SKM-1 (cell line): Measurements from ENCODE around the gene TEX14.
A peak's percentile ranks its signal among the peaks of the same experiment; 100 is the strongest.
"Not testable (repeated sequence)": the region's sequence is repeated elsewhere in the genome, so short reads cannot be mapped to it uniquely, and the experiment has no call there.

ENCODE experiments used
- DNase-seq: peaks from one replicate; lab custom pipeline; 2025; ENCODE audit not compliant: unreplicated experiment; lab: John Stamatoyannopoulos, UW

The TEX14 gene

DNA sequence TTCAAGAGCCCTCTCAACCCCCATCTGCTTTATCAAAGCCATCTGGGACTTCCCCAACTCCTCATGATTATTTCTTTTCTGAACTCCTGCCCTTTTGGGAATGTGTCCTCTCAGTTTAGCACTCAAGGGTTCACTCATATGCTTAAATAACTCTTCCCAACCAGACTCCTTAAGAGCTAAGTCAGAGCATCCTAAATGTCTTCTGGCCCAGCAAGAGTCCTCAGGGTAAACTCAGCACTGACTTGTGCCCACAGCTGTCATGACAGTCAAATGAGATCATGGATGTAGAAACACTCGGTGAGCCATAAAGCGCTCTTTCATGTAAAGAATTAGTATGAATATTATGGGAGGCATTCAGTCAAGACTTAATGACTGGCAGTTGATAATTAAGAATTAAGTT, 85.9 kb downstream of the TEX14 start:
- DNase-seq = no peak

DNA sequence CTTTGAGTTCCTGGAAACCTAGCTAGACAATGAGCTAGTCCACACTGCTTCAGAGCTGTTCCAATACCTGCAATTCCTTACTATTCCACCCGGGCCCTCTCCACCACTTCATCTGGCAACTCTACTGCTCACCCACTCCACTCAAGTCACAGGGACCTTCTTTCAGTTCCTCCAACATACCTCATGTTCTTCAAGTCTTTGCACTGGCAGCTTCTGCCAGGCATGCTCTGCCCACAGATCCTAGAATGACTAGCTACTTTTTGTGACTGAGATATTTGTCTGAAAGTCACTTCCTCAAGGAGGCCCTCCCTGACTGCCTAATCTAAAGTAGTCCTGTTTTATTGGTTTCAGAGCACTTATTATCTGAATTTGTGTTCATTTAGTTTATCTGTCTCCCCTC, 86.4 kb downstream of the TEX14 start:
- DNase-seq = no peak

DNA sequence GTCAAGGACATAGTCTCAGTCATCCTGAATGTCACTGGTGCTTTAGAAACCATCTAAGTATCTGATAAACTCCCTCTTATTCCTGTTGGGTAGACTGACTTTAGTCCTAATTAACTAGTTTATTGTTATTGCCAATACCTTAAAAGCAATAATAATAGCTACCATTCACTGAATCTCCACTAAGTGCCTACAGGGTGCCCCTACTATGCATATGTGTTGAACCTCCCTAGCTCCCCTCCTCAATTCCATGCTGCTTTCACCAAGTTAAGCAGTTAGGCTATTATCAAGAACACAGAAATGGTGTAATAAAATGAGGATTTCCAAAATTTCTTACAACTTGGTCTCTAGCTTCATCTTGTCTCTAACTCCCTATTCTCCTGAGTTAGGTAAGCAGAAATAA, 89.9 kb downstream of the TEX14 start:
- DNase-seq = no peak

DNA sequence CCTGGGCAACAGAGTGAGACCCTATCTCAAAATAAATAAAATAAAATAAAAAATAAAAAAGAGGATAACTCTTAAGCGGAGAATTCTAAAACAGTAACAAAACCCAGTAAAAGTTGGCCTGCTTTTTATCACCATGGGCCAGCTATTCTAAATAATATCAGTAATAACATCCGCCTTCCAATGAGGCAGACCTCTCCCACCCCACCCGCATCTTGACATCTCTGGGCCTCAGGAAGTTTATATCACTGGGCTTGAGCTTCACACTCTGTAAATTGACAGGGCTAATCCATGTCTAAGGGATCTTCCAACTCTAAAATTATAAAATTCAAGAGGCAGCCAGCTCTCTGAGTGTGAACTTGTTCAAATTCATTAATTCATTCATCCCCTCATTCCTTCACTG, 94.5 kb downstream of the TEX14 start:
- no peak for DNase-seq

DNA sequence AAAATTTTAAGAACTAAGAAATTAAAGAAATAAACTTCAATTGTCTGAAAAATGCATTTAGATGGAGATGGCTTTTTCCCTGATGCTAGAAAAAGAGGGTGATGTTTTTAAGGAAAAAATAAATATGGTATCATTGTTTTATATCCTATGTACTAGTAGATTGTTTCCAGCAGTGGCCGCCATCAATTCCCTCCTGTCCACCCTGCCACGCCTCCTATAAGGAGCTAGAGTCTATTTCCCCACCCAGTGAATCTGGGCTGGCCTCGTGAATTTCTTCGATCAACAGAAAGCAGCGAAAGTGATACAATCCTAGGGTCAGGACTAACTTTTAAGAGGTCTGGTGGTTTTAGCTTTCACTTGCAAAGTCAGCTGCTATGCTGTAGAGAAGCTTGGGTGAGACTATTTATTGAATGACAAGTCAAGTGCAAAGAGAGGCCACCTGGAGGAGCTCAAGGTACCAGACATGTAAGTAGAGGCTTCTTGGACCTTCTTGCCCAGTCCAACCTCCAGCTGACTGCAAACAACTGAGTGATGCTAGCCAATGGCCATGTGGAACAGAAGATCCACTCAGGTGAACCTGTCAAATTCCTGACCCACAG, 96.6 kb downstream of the TEX14 start:
- DNase-seq = no peak

DNA sequence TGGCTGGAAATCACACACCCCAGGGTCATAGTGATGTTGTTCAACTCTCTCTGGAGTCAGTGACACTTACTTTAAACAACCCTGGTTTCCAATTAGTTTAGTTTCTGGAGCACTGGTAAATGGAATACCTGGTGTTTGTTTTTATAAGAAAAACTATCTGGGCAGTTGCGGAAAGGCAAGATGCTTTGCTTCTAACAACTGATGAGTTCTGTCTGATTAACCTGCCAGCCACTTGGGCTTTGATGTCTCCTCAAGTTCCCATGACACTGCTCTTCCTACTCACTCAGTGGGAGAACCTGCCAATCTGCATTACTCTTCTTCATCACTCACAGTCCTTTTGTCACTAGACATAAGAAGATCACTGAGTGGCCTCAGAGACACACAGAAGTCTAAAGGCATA, 98.7 kb downstream of the TEX14 start:
- no peak for DNase-seq

DNA sequence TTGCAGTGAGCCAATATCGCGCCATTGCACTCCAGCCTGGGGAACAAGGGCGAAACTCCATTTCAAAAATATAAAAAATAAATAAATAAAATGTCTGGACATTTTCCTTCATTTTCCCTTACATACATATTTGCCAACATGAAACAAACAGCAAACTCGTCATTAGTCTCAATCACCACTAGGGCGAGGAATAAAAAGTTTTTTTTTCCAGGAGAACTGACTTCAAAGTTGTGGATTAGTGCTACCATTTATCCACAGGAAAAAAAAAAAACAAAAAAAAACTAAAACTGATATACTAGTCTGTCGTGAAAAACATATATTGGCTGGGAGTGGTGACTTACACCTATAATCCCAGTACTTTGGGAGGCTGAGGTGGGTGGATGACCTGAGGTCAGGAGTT, 100.4 kb downstream of the TEX14 start:
- no peak for DNase-seq

DNA sequence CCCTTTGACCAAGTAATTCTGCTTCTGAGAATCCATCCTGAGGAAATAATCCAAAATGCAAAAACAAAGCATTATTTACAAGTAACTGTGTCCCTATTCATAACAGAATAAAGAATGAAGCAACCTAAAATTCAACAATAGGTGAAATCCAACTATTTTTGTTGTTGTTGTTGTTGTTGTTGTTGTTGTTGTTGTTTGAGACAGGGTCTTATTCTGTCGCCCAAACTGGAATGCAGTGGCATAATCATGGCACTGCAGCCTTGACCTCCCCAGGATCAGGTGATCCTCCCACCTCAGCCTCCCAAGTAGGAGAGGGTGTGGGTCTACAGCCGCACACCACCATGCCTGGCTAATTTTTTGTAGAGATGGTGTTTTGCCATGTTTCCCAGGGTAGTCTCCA, 101.5 kb downstream of the TEX14 start:
- no peak for DNase-seq

DNA sequence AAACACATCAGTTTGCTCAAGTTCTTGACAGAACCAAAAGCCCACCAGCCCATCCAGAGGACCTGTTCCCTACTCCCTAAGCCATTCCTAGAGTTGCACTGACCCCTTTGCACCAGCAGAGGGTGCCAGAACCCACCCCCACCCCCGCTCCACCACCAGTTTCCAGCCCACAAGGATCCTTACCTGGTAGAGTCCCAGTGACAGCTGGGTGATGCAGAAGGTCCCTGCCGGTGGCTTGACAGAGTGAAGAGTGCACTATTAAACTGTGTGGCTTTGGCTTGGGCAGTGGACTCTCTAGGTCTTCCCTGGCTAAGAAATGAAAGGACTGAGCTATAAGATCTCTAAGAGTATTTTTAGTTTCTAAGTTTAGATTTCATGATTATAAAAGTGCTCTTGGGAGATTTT, 104.1 kb downstream of the TEX14 start:
- peak; percentile 48 for DNase-seq

DNA sequence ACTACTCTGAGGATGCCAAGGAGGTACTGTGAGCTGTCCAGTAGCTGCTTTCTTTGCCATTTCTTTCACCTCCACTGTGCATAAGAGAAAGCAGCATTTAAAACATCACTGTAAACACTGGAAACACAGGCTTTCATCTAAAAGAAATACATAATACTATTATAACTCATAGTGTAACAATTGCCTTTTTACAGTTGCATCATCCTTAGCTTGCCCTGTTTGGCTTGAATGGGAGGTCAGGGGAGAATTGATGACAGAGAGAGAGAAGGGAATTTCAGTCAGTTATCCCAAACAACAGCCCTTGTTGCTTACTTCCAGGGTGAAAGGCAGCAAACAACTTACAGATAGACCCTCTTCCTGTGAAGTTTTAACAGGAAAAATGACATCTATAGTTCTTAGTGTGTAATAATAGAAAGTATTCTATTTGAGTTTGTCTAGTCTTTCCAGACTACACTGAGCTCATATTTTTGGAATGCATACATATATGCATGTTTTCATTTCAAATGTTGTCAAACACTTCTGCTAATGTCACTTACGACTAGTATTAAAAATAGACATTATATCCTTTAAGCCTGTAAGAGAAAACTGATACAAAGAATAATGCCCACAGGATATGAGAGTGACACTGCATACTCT, 105.7 kb downstream of the TEX14 start:
- no peak for DNase-seq

DNA sequence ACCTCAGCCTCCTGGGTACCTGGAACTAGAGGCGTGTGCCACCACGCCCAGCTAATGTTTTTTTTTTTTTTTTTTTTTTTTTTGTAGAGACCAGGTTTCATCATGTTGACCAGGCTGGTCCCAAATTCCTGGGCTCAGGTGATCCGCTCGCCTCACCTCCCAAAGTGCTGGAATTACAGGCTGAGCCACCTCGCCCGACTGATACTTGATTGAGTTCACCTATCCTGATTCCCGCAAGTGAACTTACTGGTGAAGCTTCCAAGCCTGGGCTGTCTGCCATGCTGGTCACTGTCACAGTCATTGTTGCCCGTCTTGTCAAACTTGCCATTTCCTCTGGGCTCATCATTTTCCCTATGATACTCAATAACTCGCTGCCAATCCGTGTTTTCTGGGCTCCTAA, 106.3 kb downstream of the TEX14 start:
- DNase-seq = no peak

DNA sequence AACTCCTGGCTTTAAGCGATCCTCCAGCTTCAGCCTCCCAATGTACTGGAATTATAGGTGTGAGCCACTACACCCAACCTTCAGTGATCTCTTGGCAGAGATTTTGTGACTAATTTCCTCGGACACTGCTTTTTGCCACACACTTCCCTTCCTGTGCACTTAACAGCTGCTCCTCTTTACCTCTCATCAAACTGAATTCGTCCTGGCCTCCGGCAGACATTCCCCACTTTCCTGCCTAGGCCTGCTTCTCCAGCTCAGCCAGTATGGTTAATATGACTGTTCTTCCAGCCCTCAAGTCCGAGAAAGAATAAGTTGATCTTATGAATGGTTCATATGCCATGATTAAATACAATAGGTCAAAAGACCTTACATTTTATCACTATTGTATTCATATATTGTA, 108.4 kb downstream of the TEX14 start:
- no peak for DNase-seq

DNA sequence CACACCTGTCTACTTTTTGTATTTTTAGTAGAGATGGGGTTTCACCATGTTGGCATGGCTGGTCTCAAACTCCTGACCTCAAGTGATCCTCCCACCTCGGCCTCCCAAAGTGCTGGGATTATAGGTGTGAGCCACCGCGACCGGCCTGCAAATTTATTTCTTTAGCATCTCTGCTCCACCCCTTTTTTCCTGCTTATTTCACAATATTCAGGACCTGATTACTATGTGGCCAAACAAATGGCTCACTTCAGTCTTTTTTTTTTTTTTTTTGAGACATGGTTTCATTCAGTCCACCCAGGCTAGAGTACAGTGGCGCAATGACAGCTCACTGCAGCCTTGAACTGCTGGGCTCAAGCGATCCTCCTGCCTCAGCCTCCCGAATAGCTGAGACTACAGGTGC, 109.1 kb downstream of the TEX14 start:
- DNase-seq = not testable (repeated sequence)

DNA sequence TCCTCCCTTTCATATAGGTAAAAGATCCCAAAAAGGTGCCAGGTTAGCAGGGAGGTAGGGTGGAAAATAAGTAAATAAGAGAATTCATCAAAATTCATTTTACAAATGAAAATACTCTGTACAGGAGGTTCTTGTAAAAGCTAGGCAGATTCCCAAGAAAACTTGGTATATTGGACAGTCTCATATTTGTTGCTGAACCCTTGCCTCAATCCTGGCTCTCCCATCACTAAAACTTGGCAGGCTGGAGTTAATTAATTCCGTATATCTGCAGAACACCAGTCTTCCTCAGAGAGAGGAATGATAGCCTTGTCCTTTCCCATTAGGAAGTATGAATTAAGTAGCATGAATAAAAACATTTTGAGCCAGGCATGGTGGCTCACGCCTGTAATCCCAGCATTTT, 111.2 kb downstream of the TEX14 start:
- no peak for DNase-seq

DNA sequence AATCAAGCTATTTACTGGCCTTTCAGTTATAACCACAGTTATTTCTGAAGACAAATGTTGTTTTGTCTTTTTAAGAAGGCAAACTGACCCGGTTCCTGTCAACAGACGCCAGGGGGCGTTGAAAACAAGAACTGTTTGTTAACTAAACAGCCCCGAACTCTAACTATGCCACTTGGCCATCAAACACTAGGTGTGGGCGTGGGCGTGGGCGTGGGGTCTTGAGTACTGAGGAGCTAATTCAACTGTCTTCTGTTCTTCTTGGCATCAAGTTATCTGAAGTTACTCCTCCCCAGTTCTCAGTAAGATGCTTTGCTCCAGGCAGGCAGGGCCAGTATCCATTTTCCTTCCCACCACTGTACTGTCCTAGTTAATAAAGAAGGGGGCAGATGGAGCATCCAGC, 114.1 kb downstream of the TEX14 start:
- peak; percentile 32 for DNase-seq

DNA sequence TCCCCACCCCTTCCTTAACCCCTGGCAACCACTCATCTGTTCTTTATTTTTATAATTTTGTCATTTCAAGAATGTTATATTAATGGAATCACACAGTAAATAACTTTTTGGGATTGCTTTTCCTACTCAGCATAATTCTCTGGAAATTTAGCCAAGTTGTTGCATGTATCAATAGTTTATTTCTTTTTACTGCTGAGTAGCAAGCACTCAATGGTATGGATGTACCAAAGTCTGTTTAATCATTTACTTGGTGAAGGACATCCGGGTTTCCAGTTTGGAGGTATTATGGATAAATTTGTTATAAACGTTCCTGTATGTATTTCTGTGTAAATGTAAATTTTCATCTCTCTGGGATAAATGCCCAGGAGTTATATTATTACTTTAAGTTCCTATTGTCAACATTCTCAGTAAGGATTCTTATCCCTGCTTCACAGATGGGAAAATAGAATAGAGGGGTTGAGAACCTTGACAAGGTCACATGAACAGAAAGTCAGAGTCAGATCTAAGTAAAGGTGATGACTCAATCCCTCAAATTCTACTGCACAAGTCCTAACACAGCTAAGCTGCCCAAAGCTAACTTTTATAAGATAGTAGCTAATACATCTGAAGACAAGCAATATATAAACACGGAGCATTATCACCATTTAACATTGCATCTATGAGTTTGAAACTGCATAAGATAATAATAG, 115.0 kb downstream of the TEX14 start:
- no peak for DNase-seq

DNA sequence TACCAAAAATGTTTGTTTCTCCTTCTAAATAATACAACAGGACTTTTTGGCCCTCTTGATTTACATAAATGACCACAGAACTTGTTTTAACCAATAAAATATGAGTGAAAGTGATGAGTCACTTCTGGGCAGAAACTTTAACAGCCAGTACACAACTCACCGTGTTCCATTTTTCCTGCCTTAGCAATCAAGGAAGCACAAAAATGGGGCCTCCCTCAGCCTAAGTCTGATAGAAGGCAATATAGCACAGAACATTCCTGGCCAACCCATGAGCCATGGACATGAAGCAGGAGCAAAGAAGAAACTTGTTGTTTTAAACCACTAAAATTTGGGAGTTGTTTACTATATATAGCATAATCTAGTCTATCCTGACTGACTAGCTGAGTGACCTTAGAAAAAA, 116.3 kb downstream of the TEX14 start:
- no peak for DNase-seq

DNA sequence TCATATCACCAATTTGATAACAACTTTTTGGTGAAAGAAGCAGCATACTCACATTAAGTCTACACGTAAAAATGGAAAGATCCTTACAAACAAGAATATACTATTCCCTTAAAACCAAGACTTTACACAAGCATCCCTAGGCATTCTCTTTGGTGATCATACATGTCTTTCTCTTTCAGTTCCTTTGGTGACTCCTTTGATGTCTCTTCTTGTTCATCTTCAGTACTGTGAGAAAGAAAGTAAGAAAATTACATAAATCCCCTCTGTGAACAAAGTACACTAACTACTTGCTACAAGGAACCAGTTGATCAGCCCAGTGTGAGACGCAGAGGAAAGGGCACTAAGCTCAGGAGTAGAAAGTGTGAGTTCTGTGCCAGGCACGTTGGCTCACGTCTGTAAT, 117.8 kb downstream of the TEX14 start:
- DNase-seq = no peak

DNA sequence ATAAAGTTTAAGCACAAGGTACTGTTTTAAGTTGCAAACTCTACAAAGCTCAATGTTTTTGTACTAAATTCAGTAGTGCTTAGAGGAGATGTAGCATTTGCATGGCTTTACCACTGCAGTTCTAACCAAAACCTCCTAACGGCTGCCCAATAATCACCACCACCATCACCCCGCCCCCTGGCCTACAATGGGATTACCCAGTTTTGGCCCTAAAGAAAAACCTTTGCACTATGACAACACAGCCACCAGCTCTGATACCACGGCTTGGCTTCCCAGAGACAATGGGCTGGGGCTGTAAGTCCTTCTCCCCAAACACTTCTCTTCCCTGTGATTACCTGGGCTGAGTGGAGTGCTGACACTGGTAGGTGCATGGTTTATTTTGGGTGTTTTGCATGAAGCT, 119.0 kb downstream of the TEX14 start:
- DNase-seq = no peak

DNA sequence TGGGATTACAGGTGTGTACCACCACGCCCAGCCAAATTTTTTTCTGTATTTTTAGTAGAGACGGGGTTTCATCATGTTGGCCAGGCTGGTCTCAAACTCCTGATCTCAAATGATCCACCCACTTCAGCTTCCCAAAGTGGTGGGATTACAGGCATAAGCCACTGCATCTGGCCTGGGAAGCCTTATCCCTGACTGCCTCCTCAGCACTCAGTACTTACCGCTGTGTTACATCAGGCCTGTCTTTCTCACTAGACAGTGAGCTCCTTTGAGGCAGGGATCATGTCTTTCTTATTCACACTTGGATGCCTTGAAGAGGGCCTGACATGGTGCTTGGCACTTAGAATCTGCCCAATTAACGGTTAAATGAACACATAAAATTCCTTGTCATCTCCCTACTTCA, 121.1 kb downstream of the TEX14 start:
- no peak for DNase-seq

DNA sequence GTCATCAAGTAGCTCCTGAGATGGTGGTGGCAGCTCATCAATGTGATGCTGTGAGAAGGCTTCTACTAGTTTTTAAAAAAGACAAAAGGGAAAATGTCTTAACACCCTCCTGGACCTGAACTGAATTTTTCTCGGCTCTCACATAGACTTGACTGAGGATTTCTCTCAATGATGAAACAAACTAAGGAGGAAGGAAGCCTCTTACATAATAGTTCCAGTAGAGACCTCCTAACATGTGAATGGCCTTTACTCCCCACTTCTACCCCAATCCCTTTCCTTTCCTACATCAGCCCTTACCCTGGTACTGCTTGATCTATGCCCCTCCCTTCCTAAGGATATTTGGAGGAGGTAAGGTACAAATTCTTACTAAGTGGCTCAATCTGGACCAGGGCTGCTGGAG, 122.6 kb downstream of the TEX14 start:
- peak; percentile 65 for DNase-seq

DNA sequence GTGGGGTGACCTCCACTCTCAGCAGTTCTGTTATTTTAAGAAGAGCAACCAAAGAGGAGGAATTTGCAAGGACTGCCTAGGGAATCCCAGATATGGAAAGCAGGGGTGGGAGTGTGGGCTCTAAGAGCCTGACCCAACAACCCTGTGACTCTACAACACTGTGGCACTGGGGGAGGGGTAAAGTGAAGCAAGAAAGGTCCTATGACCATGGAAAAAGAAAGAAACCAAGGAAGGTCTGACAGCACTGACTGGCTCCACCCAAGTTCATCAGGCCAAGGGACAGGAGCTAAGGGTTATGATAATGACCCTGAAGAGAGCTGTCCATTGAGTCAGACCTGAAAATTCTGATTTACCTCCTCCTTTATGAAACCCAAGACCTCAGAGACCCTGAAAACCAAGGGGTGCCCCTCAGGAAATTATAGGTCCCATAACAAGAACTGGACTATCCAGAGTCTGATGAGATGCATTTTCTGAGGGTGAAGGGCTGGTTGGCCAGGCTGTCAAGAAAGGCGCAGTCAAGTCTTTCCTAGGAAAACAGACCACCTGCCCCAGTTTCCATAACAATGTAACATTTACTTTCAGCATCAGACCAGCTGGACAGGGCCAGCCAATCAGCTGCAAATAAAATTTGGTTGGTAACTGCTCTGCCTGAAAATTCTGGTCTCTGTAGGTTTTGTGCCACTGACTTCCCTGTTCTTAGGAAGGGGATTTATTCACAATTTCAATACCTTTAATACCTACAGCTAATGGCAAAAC, 123.6 kb downstream of the TEX14 start:
- DNase-seq = no peak
